HepG2 (cell line): ENCODE data around the gene PRM2. TPM values are rescaled to one million over a fixed set of nuclear protein-coding genes. Genes with fewer than 3 reads are reported as not detected.

ENCODE experiments used
- ATAC-seq: fragments of 200-7000 bp; cut with Tn5 transposase; 3 replicates; pipeline ENCODE4 v1.9.1; 2020; ENCODE audit warnings: mild to moderate bottlenecking, moderate library complexity
- BruUV-seq: library from RNA; stranded (reverse); fragments of 400-500 nt; replicated peaks from 2 replicates; lab custom pipeline; 2021; lab: Mats Ljungman, UMichigan
- CTCF ChIA-PET: fragments of 300-600 bp; formaldehyde crosslinking; extraction: SDS; loops from one replicate; lab custom pipeline; 2021; ENCODE audit warnings: low total read pairs, inconsistent platforms, low intra/inter-chr PET ratio; lab: Yijun Ruan, JAX
- POLR2A ChIA-PET: fragments of 350-600 bp; sonication (Branson Sonifier 250); formaldehyde crosslinking; loops from one replicate; lab custom pipeline; 2020; ENCODE audit warnings: antibody characterized with exemption, inconsistent platforms; lab: Yijun Ruan, JAX
- DNase-seq: peaks from one replicate; pipeline ENCODE4 v3.0.0-alpha.2; 2015; ENCODE audit warnings: low spot score
- FAIRE-seq: peaks from 3 replicates; lab custom pipeline; 2011; peaks lifted over from hg19 to GRCh38; lab: Jason Lieb, UNC
- H2AFZ ChIP-seq: one replicate; pipeline ENCODE4 v1.6.1; 2011; ENCODE audit warnings: low read length, inconsistent platforms
- H3K27ac ChIP-seq: fragments of 300-600 bp; 3 replicates; pipeline ENCODE4 v1.8.0; 2011; ENCODE audit warnings: mixed run types, mild to moderate bottlenecking, mixed read lengths, low read length, inconsistent platforms; ENCODE audit not compliant: insufficient read depth; ENCODE audit errors: extremely low read length
- H3K27me3 ChIP-seq, 2 experiments: fragments of 200-600 bp in 1 of 2; 2 replicates in 1 of 2; 3 replicates in 1 of 2; pipeline versions ENCODE4 v1.6.0 to v1.8.0; 2011; ENCODE audit warnings: low read length in 2 of 2, mild to moderate bottlenecking in 2 of 2, moderate library complexity in 2 of 2, inconsistent platforms in 1 of 2; ENCODE audit not compliant: insufficient read depth in 2 of 2, control insufficient read depth in 1 of 2
- H3K36me3 ChIP-seq, 2 experiments: fragments of 200-600 bp in 1 of 2; replicated peaks in 1 of 2; 2 replicates in 1 of 2; 3 replicates in 1 of 2; pipeline versions ENCODE4 v1.5.1 to v1.8.0; 2011; ENCODE audit warnings: low read length in 2 of 2, inconsistent platforms in 1 of 2; ENCODE audit not compliant: insufficient read depth in 2 of 2, control insufficient read depth in 1 of 2
- H3K4me1 ChIP-seq: 2 replicates; pipeline ENCODE4 v1.5.1; 2012; ENCODE audit warnings: low read length, inconsistent platforms; ENCODE audit not compliant: insufficient read depth
- H3K4me2 ChIP-seq: 2 replicates; pipeline ENCODE4 v1.6.0; 2011; ENCODE audit warnings: low read depth, low read length, inconsistent platforms
- H3K4me3 ChIP-seq, 3 experiments: fragments of 200-600 bp in 1 of 3; sonication (generic), shearing (Covaris generic) in 1 of 3; replicated peaks in 1 of 3; 2 replicates each; pipeline ENCODE4 v1.5.1; 2011 to 2016; ENCODE audit warnings: low read length in 3 of 3, inconsistent platforms in 2 of 3, low read depth in 2 of 3, mild to moderate bottlenecking in 2 of 3, control low read depth in 1 of 3, mixed read lengths in 1 of 3; ENCODE audit not compliant: insufficient read depth in 1 of 3
- H3K79me2 ChIP-seq: one replicate; pipeline ENCODE4 v1.6.1; 2011; ENCODE audit warnings: low read length, inconsistent platforms; ENCODE audit not compliant: insufficient read depth
- H3K9ac ChIP-seq: 2 replicates; pipeline ENCODE4 v1.6.0; 2011; ENCODE audit warnings: mild to moderate bottlenecking, low read depth, low read length, inconsistent platforms; ENCODE audit not compliant: insufficient read depth
- H3K9me3 ChIP-seq: 2 replicates; pipeline ENCODE4 v1.5.1; 2012; ENCODE audit warnings: mild to moderate bottlenecking, low read length
- H4K20me1 ChIP-seq: 2 replicates; pipeline ENCODE4 v1.6.0; 2011; ENCODE audit warnings: inconsistent platforms, mild to moderate bottlenecking, low read length, moderate library complexity; ENCODE audit not compliant: insufficient read depth
- HNF4G ChIP-seq, 2 experiments: sonication (generic) in 1 of 2; formaldehyde crosslinking in 1 of 2; IDR thresholded peaks; 2 replicates each; pipeline versions ENCODE4 v1.4.0 to v1.6.1; 2011 to 2020; ENCODE audit warnings: borderline replicate concordance in 2 of 2, low read depth in 2 of 2, mild to moderate bottlenecking in 2 of 2, low read length in 1 of 2, missing genetic modification reagents in 1 of 2, moderate library complexity in 1 of 2
- MZF1 ChIP-seq: sonication (generic); formaldehyde crosslinking; IDR thresholded peaks from 2 replicates; pipeline ENCODE4 v1.8.1; 2023; ENCODE audit warnings: mild to moderate bottlenecking, missing genetic modification reagents, borderline replicate concordance
- NR1H2 ChIP-seq: sonication (generic); formaldehyde crosslinking; IDR thresholded peaks from 2 replicates; pipeline ENCODE4 v1.8.1; 2022; ENCODE audit warnings: low read depth, missing genetic modification reagents, borderline replicate concordance
- SIN3A ChIP-seq: IDR thresholded peaks from 2 replicates; pipeline ENCODE4 v1.6.1; 2011; ENCODE audit warnings: low read depth, mild to moderate bottlenecking, control low read depth, low read length, borderline replicate concordance
- ZBED4 ChIP-seq: sonication (generic); formaldehyde crosslinking; IDR thresholded peaks from 2 replicates; pipeline ENCODE4 v1.4.0; 2020; ENCODE audit warnings: missing genetic modification reagents, borderline replicate concordance
- ZBTB25 ChIP-seq: IDR thresholded peaks from 2 replicates; pipeline ENCODE4 v1.6.1; 2018; ENCODE audit warnings: missing genetic modification reagents
- ZBTB42 ChIP-seq: sonication (generic); formaldehyde crosslinking; IDR thresholded peaks from 2 replicates; pipeline ENCODE4 v1.5.0; 2020; ENCODE audit warnings: mild to moderate bottlenecking, missing genetic modification reagents
- ZBTB49 ChIP-seq: sonication (generic); formaldehyde crosslinking; IDR thresholded peaks from 2 replicates; pipeline ENCODE4 v1.4.0; 2020; ENCODE audit warnings: missing genetic modification reagents, borderline replicate concordance
- ZFP91 ChIP-seq: sonication (generic); formaldehyde crosslinking; IDR thresholded peaks from 2 replicates; pipeline ENCODE4 v1.9.0; 2022; ENCODE audit warnings: missing genetic modification reagents, mild to moderate bottlenecking, borderline replicate concordance
- ZNF230 ChIP-seq: sonication (generic); formaldehyde crosslinking; IDR thresholded peaks from 2 replicates; pipeline ENCODE4 v1.4.0; 2020; ENCODE audit warnings: mild to moderate bottlenecking, missing genetic modification reagents
- ZNF501 ChIP-seq: sonication (generic); formaldehyde crosslinking; IDR thresholded peaks from 2 replicates; pipeline ENCODE4 v1.5.1; 2020; ENCODE audit warnings: mild to moderate bottlenecking, moderate library complexity, missing genetic modification reagents
- ZNF572 ChIP-seq: sonication (generic); formaldehyde crosslinking; IDR thresholded peaks from 2 replicates; pipeline ENCODE4 v1.5.1; 2020; ENCODE audit warnings: mild to moderate bottlenecking, missing genetic modification reagents
- ZSCAN21 ChIP-seq: sonication (generic); formaldehyde crosslinking; IDR thresholded peaks from 2 replicates; pipeline ENCODE4 v1.8.0; 2022; ENCODE audit warnings: mild to moderate bottlenecking, missing genetic modification reagents, moderate library complexity, borderline replicate concordance
- WGBS: methylation state at CpG from one replicate; pipeline ENCODE4 v1.1.6; 2017; ENCODE audit warnings: low lambda C conversion rate; 5-methylcytosine and 5-hydroxymethylcytosine counted together
- in situ Hi-C: cut with HindIII; loops from 2 replicates; pipeline ENCODE4 v1.10.0; 2017; ENCODE audit warnings: low pct_unique_long_range_greater_than_20kb; ENCODE audit not compliant: extremely low pct_ligation_motif_present
- intact Hi-C: fragments of 100-400 bp; cut with micrococcal nuclease; formaldehyde crosslinking; loops from one replicate; pipeline ENCODE4 v1.10.0; 2022; ENCODE audit not compliant: unreplicated experiment
- polyA plus RNA-seq, 8 experiments: library from polyadenylated mRNA; depleted of rRNA in 3 of 8; stranded (reverse) in 7 of 8; unstranded in 1 of 8; fragments of >200 nt; fragmentation: Illumina TruSeq in 4 of 8; extraction: Trizol in 4 of 8; gene quantifications; 2 replicates each; pipeline versions ENCODE4 v1.2.1 to v1.2.3, GENCODE V29; 2011 to 2016; ENCODE audit warnings: low read depth in 4 of 8, missing spikeins in 1 of 8, mixed read lengths in 1 of 8; ENCODE audit not compliant: insufficient read depth in 1 of 8
- total RNA-seq, 5 experiments: library from RNA; depleted of rRNA; stranded (reverse); fragments of >200 nt; fragmentation: Illumina TruSeq; extraction: Trizol; gene quantifications; 2 replicates each; pipeline ENCODE4 v1.2.3, GENCODE V29; 2016; ENCODE audit warnings: low read depth in 1 of 5

The PRM2 gene
- total and polyA plus RNA-seq, 2 of the 13 experiments (the other 11 are each of a cell fraction or from before 2014, with no cell fraction given): 0.54 TPM; not detected in 1

GRCh38 chr16:11272484-11272883 lies 3.8 kb downstream of the PRM2 start (continued):
- TF ChIP-seq ZBTB25 (CRISPR knock-in tag) (no peak), NR1H2 (CRISPR knock-in tag) (no peak), SIN3A (no peak), ZNF501 (CRISPR knock-in tag) (no peak), ZNF230 (CRISPR knock-in tag) (no peak), HNF4G (IDR thresholded peaks at IDR 0.05; ENCODE audit: borderline replicate concordance, low read depth, low read length) (no peak), HNF4G (CRISPR knock-in tag; IDR thresholded peaks at IDR 0.05; ENCODE audit: borderline replicate concordance, low read depth) (no peak), MZF1 (CRISPR knock-in tag) (no peak), ZFP91 (CRISPR knock-in tag) (no peak), ZNF572 (0 out of 2 replicates have a peak, but pooled peaks have one; percentile 41)

- H3K4me2 ChIP-seq: no peak overlapping the region
- BruUV-seq: no TSS peak
- in situ Hi-C loops (no loop called here), intact Hi-C loops (no loop called here)
- H3K9ac ChIP-seq: no peak overlapping the region
- H3K27me3 ChIP-seq: no peaks in the 10 kb centered on the region
- DNase-seq: no peak
- H3K4me3 ChIP-seq: no peak overlapping the region
- ChIA-PET POLR2A (interaction anchor here (1.6 to 14.0 kb wide), 3 partner anchors 8 to 25 kb away, joined by 5 to 351 read pairs (median 21); partner anchors contain the start of gene SOCS1), CTCF (no interaction called here)
- no peaks in the 10 kb centered on the region for H4K20me1 ChIP-seq
- no peak for FAIRE-seq
- no peaks in the 10 kb centered on the region for H3K36me3 ChIP-seq
- no peaks in the 10 kb centered on the region for H3K79me2 ChIP-seq
- peaks cover 90% of the 10 kb centered on the region for H3K4me1 ChIP-seq
- peaks cover 5% of the 10 kb centered on the region; the same call in 1 of the 2 replicates for H3K9me3 ChIP-seq
- no peak overlapping the region for H2AFZ ChIP-seq
- ATAC-seq: no peak
- H3K27ac ChIP-seq: peak overlapping the region; percentile 58
- WGBS: over 99% methylated on average over 10 of the region's 10 CpGs
- 0 out of 2 replicates have a peak, but pooled peaks have one; percentile 17 for TF ChIP-seq ZSCAN21
- no peak for TF ChIP-seq ZBED4 (CRISPR knock-in tag)
- TF ChIP-seq ZBTB42: 0 out of 2 replicates have a peak, but pooled peaks have one; percentile 36
- 0 out of 2 replicates have a peak, but pooled peaks have one; percentile 59 for TF ChIP-seq ZBTB49 (CRISPR knock-in tag)
These were observed 4.7 kb downstream of the PRM2 start for GRCh38 chr16:11271610-11272009.
